ENCODE measurements around the gene LITAF.

LITAF gene

DNA sequence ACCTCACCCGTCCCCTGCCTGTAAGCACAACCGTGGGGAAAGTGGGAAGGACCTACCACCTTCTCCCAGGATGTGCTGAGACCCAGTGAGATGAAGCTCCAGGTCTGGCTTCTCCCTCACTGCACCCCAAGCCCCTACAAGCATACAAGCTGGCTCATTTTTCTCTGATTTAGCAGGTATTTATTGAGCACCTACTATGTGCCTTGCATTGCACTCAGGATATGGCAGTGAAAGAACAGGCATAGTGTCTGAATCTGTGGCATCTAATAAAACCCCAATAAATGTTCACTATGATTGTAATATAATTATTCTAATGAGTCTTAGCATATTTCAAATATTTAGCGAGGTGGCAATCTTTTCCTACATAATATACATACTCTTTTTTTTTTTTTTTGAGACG is 84.5 kb downstream of the LITAF start:
- no peak for TF ChIP-seq CTCF (IDR thresholded peaks at IDR 0.05; ENCODE audit: low read depth, low read length, missing control alignments)
- no peak overlapping the region for H3K4me3 ChIP-seq (replicated peaks; ENCODE audit: low read depth, low read length)
- DNase-seq (ENCODE audit: extremely low read depth, low read depth): no peak

- no peak for DNase-seq (ENCODE audit: extremely low read depth, low read depth)
- H3K4me3 ChIP-seq (replicated peaks; ENCODE audit: low read depth, low read length): no peak overlapping the region
- TF ChIP-seq CTCF (IDR thresholded peaks at IDR 0.05; ENCODE audit: low read depth, low read length, missing control alignments): no peak
Observed at GRCh38 chr16:11501632-11502031, 85.1 kb downstream of the LITAF start.

- no peak for TF ChIP-seq CTCF (IDR thresholded peaks at IDR 0.05; ENCODE audit: low read depth, low read length, missing control alignments)
- H3K4me3 ChIP-seq (replicated peaks; ENCODE audit: low read depth, low read length): no peak overlapping the region
- DNase-seq (ENCODE audit: extremely low read depth, low read depth): no peak
Observed at GRCh38 chr16:11500700-11501346, 85.9 kb downstream of the LITAF start.

GRCh38 chr16:11499295-11500089 is 87.2 kb downstream of the LITAF start:
- no peak overlapping the region for H3K4me3 ChIP-seq (replicated peaks; ENCODE audit: low read depth, low read length)
- no peak for TF ChIP-seq CTCF (IDR thresholded peaks at IDR 0.05; ENCODE audit: low read depth, low read length, missing control alignments)
- no peak for DNase-seq (ENCODE audit: extremely low read depth, low read depth)

GRCh38 chr16:11498683-11499082 is 88.0 kb downstream of the LITAF start:
- H3K4me3 ChIP-seq (replicated peaks; ENCODE audit: low read depth, low read length): no peak overlapping the region
- DNase-seq (ENCODE audit: extremely low read depth, low read depth): no peak
- TF ChIP-seq CTCF (IDR thresholded peaks at IDR 0.05; ENCODE audit: low read depth, low read length, missing control alignments): no peak

- DNase-seq (ENCODE audit: extremely low read depth, low read depth): no peak
- no peak for TF ChIP-seq CTCF (IDR thresholded peaks at IDR 0.05; ENCODE audit: low read depth, low read length, missing control alignments)
- H3K4me3 ChIP-seq (replicated peaks; ENCODE audit: low read depth, low read length): no peak overlapping the region
Observed at GRCh38 chr16:11497851-11498289, 88.8 kb downstream of the LITAF start.
